Astrocyte (in vitro differentiated cells and primary cell): ENCODE results near the gene DIP2B. TPM values are rescaled to one million over a fixed set of nuclear protein-coding genes. Genes with fewer than 3 reads are reported as not detected.

ENCODE experiments used
- DNase-seq: peaks from one replicate; pipeline ENCODE4 v3.0.0-alpha.2; 2010; ENCODE audit warnings: low read depth
- FAIRE-seq: peaks from 2 replicates; lab custom pipeline; 2011; peaks lifted over from hg19 to GRCh38; lab: Jason Lieb, UNC
- H2AFZ ChIP-seq: 2 replicates; pipeline ENCODE4 v1.6.0; 2012; ENCODE audit warnings: low read depth, low read length, inconsistent platforms
- H3K27ac ChIP-seq: 2 replicates; pipeline ENCODE4 v1.5.1; 2011; ENCODE audit warnings: low read depth, low read length, inconsistent platforms
- H3K27me3 ChIP-seq: 2 replicates; pipeline ENCODE4 v1.6.0; 2011; ENCODE audit warnings: low read length, inconsistent platforms; ENCODE audit not compliant: insufficient read depth
- H3K36me3 ChIP-seq: 2 replicates; pipeline ENCODE4 v1.5.1; 2011; ENCODE audit warnings: low read length, inconsistent platforms; ENCODE audit not compliant: insufficient read depth
- H3K4me1 ChIP-seq: 2 replicates; pipeline ENCODE4 v1.5.1; 2011; ENCODE audit warnings: low read length, inconsistent platforms; ENCODE audit not compliant: insufficient read depth
- H3K4me2 ChIP-seq: 2 replicates; pipeline ENCODE4 v1.6.0; 2012; ENCODE audit warnings: low read length, inconsistent platforms
- H3K4me3 ChIP-seq: 2 replicates; pipeline ENCODE4 v1.5.1; 2011; ENCODE audit warnings: low read depth, mild to moderate bottlenecking, low read length, inconsistent platforms; ENCODE audit not compliant: insufficient read depth
- H3K79me2 ChIP-seq: 2 replicates; pipeline ENCODE4 v1.6.0; 2012; ENCODE audit warnings: mild to moderate bottlenecking, low read length, inconsistent platforms; ENCODE audit not compliant: insufficient read depth
- H3K9ac ChIP-seq: 2 replicates; pipeline ENCODE4 v1.6.0; 2012; ENCODE audit warnings: mild to moderate bottlenecking, low read length, inconsistent platforms
- H3K9me3 ChIP-seq: 2 replicates; pipeline ENCODE4 v1.5.1; 2012; ENCODE audit warnings: low read depth, mild to moderate bottlenecking, low read length, inconsistent platforms; ENCODE audit not compliant: insufficient read depth
- H4K20me1 ChIP-seq: 2 replicates; pipeline ENCODE4 v1.6.0; 2012; ENCODE audit warnings: low read length, inconsistent platforms; ENCODE audit not compliant: insufficient read depth
- H3K27ac Mint-ChIP-seq: one replicate; pipeline ENCODE4 v1.8.0; 2021; ENCODE audit warnings: mild to moderate bottlenecking, mixed read lengths; ENCODE audit not compliant: unreplicated experiment
- H3K27me3 Mint-ChIP-seq: one replicate; pipeline ENCODE4 v1.8.0; 2021; ENCODE audit warnings: low read depth, mixed read lengths; ENCODE audit not compliant: unreplicated experiment
- H3K36me3 Mint-ChIP-seq: one replicate; pipeline ENCODE4 v1.8.0; 2021; ENCODE audit warnings: low read depth, mixed read lengths; ENCODE audit not compliant: unreplicated experiment
- H3K4me1 Mint-ChIP-seq: one replicate; pipeline ENCODE4 v1.8.0; 2021; ENCODE audit warnings: low read depth, mixed read lengths; ENCODE audit not compliant: unreplicated experiment
- H3K4me3 Mint-ChIP-seq: one replicate; pipeline ENCODE4 v1.8.0; 2021; ENCODE audit warnings: mild to moderate bottlenecking, moderate library complexity, mixed read lengths; ENCODE audit not compliant: unreplicated experiment
- H3K9me3 Mint-ChIP-seq: one replicate; pipeline ENCODE4 v1.8.0; 2021; ENCODE audit warnings: mild to moderate bottlenecking, mixed read lengths; ENCODE audit not compliant: unreplicated experiment
- CTCF ChIP-seq: IDR thresholded peaks from 2 replicates; pipeline ENCODE4 v1.5.1; 2011; ENCODE audit warnings: low read depth, mild to moderate bottlenecking, inconsistent platforms, low read length, moderate library complexity; ENCODE audit not compliant: insufficient read depth
- EZH2 ChIP-seq: IDR thresholded peaks from 2 replicates; pipeline ENCODE4 v1.6.1; 2012; ENCODE audit warnings: mild to moderate bottlenecking, low read length, inconsistent platforms; ENCODE audit not compliant: insufficient read depth
- total RNA-seq: library from RNA; stranded (reverse); gene quantifications from 2 replicates; pipeline ENCODE4 v1.2.1, GENCODE V29; 2021

Gene DIP2B
- total RNA-seq, 1 donor from 2014 or later = 53.2 TPM

GRCh38 chr12:50665609-50666008 lies 160.8 kb downstream of the DIP2B start:
- Histone ChIP-seq H3K4me1 (peaks cover 9% of the 10 kb centered on the region), H3K36me3 (no peaks in the 10 kb centered on the region), H2AFZ (no peak overlapping the region), H3K79me2 (peaks cover 3% of the 10 kb centered on the region), H3K9me3 (no peaks in the 10 kb centered on the region), H4K20me1 (peaks cover 3% of the 10 kb centered on the region), H3K27ac (no peak overlapping the region), H3K4me3 (no peak overlapping the region), H3K4me2 (no peak overlapping the region), H3K9ac (no peak overlapping the region), H3K27me3 (no peaks in the 10 kb centered on the region)
- H3K27me3 Mint-ChIP-seq = no peaks in the 10 kb centered on the region
- no peaks in the 10 kb centered on the region for H3K36me3 Mint-ChIP-seq
- H3K9me3 Mint-ChIP-seq = no peaks in the 10 kb centered on the region
- peaks cover 20% of the 10 kb centered on the region for H3K4me1 Mint-ChIP-seq
- FAIRE-seq (no peak), DNase-seq (no peak)
- TF ChIP-seq CTCF = no peak
- no peak for TF ChIP-seq EZH2
- H3K27ac Mint-ChIP-seq = no peak overlapping the region
- H3K4me3 Mint-ChIP-seq = no peak overlapping the region

- peaks cover 3% of the 10 kb centered on the region for H4K20me1 ChIP-seq
- no peaks in the 10 kb centered on the region for H3K27me3 ChIP-seq
- H3K27ac ChIP-seq = no peak overlapping the region
- Mint-ChIP-seq H3K27ac (no peak overlapping the region), H3K27me3 (no peaks in the 10 kb centered on the region), H3K4me1 (peaks cover 20% of the 10 kb centered on the region), H3K36me3 (peaks cover 1% of the 10 kb centered on the region), H3K9me3 (no peaks in the 10 kb centered on the region), H3K4me3 (no peak overlapping the region)
- no peaks in the 10 kb centered on the region for H3K9me3 ChIP-seq
- H3K4me3 ChIP-seq = no peak overlapping the region
- H3K4me1 ChIP-seq = peaks cover 9% of the 10 kb centered on the region
- FAIRE-seq = peak; percentile 23
- TF ChIP-seq EZH2 = no peak
- no peak for TF ChIP-seq CTCF
- no peak overlapping the region for H3K9ac ChIP-seq
- H2AFZ ChIP-seq = no peak overlapping the region
- H3K79me2 ChIP-seq = peaks cover 3% of the 10 kb centered on the region
- H3K36me3 ChIP-seq = no peaks in the 10 kb centered on the region
- no peak for DNase-seq
- H3K4me2 ChIP-seq = no peak overlapping the region
Observed at GRCh38 chr12:50666023-50666422, 161.2 kb downstream of the DIP2B start.

- Histone ChIP-seq H3K79me2 (peaks cover 3% of the 10 kb centered on the region), H3K4me3 (no peak overlapping the region), H3K27ac (no peak overlapping the region), H3K9ac (no peak overlapping the region), H3K36me3 (peaks cover 17% of the 10 kb centered on the region), H3K4me2 (no peak overlapping the region), H2AFZ (no peak overlapping the region), H3K4me1 (no peaks in the 10 kb centered on the region), H3K27me3 (no peaks in the 10 kb centered on the region), H4K20me1 (no peaks in the 10 kb centered on the region), H3K9me3 (no peaks in the 10 kb centered on the region)
- no peak overlapping the region for H3K27ac Mint-ChIP-seq
- TF ChIP-seq EZH2 (no peak), CTCF (no peak)
- DNase-seq (no peak), FAIRE-seq (no peak)
- no peaks in the 10 kb centered on the region for H3K27me3 Mint-ChIP-seq
- H3K9me3 Mint-ChIP-seq = no peaks in the 10 kb centered on the region
- peaks cover 9% of the 10 kb centered on the region for H3K36me3 Mint-ChIP-seq
- no peak overlapping the region for H3K4me3 Mint-ChIP-seq
- no peaks in the 10 kb centered on the region for H3K4me1 Mint-ChIP-seq
Observed at GRCh38 chr12:50672158-50672557, 167.4 kb downstream of the DIP2B start.
